ENCODE measurements around the gene PTPRE.

PTPRE gene

GRCh38 chr10:127915324-127915723, 8.4 kb downstream of the PTPRE start:
- no peak overlapping the region for H3K4me3 ChIP-seq (ENCODE audit: insufficient read depth, low read depth, low read length)
- no peaks in the 10 kb centered on the region for H3K27me3 ChIP-seq (ENCODE audit: control insufficient read depth, insufficient read depth, low read length, poor library complexity, severe bottlenecking)
- H3K36me3 ChIP-seq (ENCODE audit: control insufficient read depth, insufficient read depth, low read length), result no peaks in the 10 kb centered on the region
- H3K9me3 ChIP-seq (ENCODE audit: control insufficient read depth, low read length), result no peaks in the 10 kb centered on the region
- H3K4me1 ChIP-seq (ENCODE audit: control insufficient read depth, insufficient read depth, low read length), result peaks cover 5% of the 10 kb centered on the region
- WGBS, 2 experiments, result 93 to 94% methylated on average over 4 of the region's 4 CpGs
- no peak overlapping the region for H3K27ac ChIP-seq (ENCODE audit: insufficient read depth, low read depth, low read length, poor library complexity, severe bottlenecking)

GRCh38 chr10:127916826-127917225, 9.9 kb downstream of the PTPRE start:
- Histone ChIP-seq H3K27ac (ENCODE audit: insufficient read depth, low read depth, low read length, poor library complexity, severe bottlenecking) (no peak overlapping the region), H3K36me3 (ENCODE audit: control insufficient read depth, insufficient read depth, low read length) (no peaks in the 10 kb centered on the region), H3K4me1 (ENCODE audit: control insufficient read depth, insufficient read depth, low read length) (peaks cover 5% of the 10 kb centered on the region), H3K27me3 (ENCODE audit: control insufficient read depth, insufficient read depth, low read length, poor library complexity, severe bottlenecking) (no peaks in the 10 kb centered on the region), H3K9me3 (ENCODE audit: control insufficient read depth, low read length) (no peaks in the 10 kb centered on the region), H3K4me3 (ENCODE audit: insufficient read depth, low read depth, low read length) (no peak overlapping the region)
- 91 to 92% methylated on average over 9 of the region's 9 CpGs for WGBS, 2 experiments

GRCh38 chr10:127918572-127918971, 11.7 kb downstream of the PTPRE start:
- no peaks in the 10 kb centered on the region for H3K9me3 ChIP-seq (ENCODE audit: control insufficient read depth, low read length)
- no peak overlapping the region for H3K4me3 ChIP-seq (ENCODE audit: insufficient read depth, low read depth, low read length)
- H3K36me3 ChIP-seq (ENCODE audit: control insufficient read depth, insufficient read depth, low read length), result no peaks in the 10 kb centered on the region
- WGBS, 2 experiments, result 93 to 99% methylated on average over 5 of the region's 5 CpGs
- peaks cover 5% of the 10 kb centered on the region for H3K4me1 ChIP-seq (ENCODE audit: control insufficient read depth, insufficient read depth, low read length)
- H3K27me3 ChIP-seq (ENCODE audit: control insufficient read depth, insufficient read depth, low read length, poor library complexity, severe bottlenecking), result no peaks in the 10 kb centered on the region
- H3K27ac ChIP-seq (ENCODE audit: insufficient read depth, low read depth, low read length, poor library complexity, severe bottlenecking), result no peak overlapping the region

DNA sequence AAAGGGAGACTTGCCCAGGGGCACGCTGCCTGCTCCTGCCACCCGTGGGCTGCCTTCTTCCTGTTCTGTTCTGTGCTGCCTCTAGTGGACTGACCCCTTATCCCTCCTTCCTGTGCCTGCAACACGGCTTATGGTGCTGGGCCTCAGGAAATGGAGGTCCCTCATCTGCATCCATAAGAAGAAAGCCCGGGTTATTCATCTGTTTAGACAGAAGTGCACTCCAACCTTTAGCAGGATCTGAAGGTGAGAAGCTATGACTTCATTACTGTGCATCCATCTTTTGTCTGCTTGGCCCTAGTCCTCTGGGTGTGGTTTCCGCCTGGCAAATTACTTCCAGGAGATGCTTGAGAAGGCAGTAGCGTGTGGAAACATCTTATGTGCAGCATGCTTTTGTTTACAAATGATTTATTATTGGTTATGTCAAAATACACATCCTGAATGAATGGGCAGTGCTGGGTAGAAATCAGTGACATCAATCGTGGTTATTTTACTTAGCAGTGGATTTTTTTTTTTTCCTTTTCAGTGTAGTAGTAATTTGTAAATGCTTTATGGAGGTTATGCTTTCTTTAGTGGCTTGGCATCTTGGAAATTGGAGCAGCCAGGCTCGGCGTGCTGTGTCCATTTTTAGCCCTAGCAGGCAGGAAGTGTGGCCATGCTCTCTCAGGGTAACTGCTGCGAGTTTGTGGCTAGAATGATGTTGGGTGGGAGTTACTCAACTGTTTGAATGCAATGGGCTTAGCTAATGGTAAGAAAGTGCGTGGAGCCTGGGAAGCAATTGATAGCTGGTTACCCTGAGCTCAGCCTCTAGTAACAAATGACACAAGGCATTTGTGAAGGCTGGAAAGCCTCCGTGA, 12.7 kb downstream of the PTPRE start:
- WGBS, 2 experiments, result 84 to 87% methylated on average over 12 of the region's 12 CpGs

GRCh38 chr10:127920306-127921074, 13.6 kb downstream of the PTPRE start:
- Histone ChIP-seq H3K9me3 (ENCODE audit: control insufficient read depth, low read length) (no peaks in the 10 kb centered on the region), H3K4me1 (ENCODE audit: control insufficient read depth, insufficient read depth, low read length) (no peaks in the 10 kb centered on the region), H3K36me3 (ENCODE audit: control insufficient read depth, insufficient read depth, low read length) (no peaks in the 10 kb centered on the region), H3K4me3 (ENCODE audit: insufficient read depth, low read depth, low read length) (no peak overlapping the region), H3K27me3 (ENCODE audit: control insufficient read depth, insufficient read depth, low read length, poor library complexity, severe bottlenecking) (no peaks in the 10 kb centered on the region), H3K27ac (ENCODE audit: insufficient read depth, low read depth, low read length, poor library complexity, severe bottlenecking) (no peak overlapping the region)
- WGBS, 2 experiments, result 84 to 85% methylated on average over 11 of the region's 11 CpGs

More for the DNA sequence above, 12.7 kb downstream of the PTPRE start:
- Histone ChIP-seq H3K27me3 (ENCODE audit: control insufficient read depth, insufficient read depth, low read length, poor library complexity, severe bottlenecking) (no peaks in the 10 kb centered on the region), H3K4me1 (ENCODE audit: control insufficient read depth, insufficient read depth, low read length) (peaks cover under 1% of the 10 kb centered on the region), H3K9me3 (ENCODE audit: control insufficient read depth, low read length) (no peaks in the 10 kb centered on the region), H3K4me3 (ENCODE audit: insufficient read depth, low read depth, low read length) (no peak overlapping the region), H3K27ac (ENCODE audit: insufficient read depth, low read depth, low read length, poor library complexity, severe bottlenecking) (no peak overlapping the region), H3K36me3 (ENCODE audit: control insufficient read depth, insufficient read depth, low read length) (no peaks in the 10 kb centered on the region)

DNA sequence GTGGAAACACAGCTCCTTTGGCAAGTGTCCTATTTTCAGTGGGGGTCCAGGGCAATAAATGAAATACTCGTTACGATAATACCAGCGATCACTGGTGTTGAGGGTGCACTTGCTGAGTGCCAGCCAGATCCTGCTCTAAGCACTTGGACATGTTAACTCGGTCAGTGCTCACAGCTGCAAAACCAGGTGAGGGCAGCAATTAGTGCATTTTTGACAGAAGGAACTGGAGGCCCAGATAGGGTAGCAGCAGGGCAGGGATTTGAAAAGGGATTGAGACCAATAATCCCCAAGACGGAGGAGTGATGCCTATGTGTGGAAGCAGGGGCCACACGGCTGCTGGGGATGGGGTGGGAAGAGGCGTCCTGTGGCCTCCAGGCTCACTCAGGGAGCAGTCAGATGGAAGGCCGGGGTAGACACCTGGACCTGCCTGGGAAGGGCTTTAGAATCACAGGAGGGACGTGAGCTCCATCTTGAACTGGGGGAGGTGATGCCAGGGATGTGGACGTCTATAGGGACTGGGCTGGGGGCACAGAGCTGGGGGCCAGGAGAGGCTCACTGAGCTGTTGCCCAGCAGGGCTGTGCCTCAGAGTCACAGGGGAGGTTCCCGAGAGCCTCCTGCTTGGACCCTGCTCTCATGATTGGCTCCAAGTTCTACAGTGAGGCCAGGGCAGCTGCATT, 14.3 kb downstream of the PTPRE start:
- no peaks in the 10 kb centered on the region for H3K27me3 ChIP-seq (ENCODE audit: control insufficient read depth, insufficient read depth, low read length, poor library complexity, severe bottlenecking)
- no peaks in the 10 kb centered on the region for H3K9me3 ChIP-seq (ENCODE audit: control insufficient read depth, low read length)
- 93 to 94% methylated on average over 11 of the region's 11 CpGs for WGBS, 2 experiments
- no peak overlapping the region for H3K27ac ChIP-seq (ENCODE audit: insufficient read depth, low read depth, low read length, poor library complexity, severe bottlenecking)
- no peak overlapping the region for H3K4me3 ChIP-seq (ENCODE audit: insufficient read depth, low read depth, low read length)
- no peaks in the 10 kb centered on the region for H3K4me1 ChIP-seq (ENCODE audit: control insufficient read depth, insufficient read depth, low read length)
- no peaks in the 10 kb centered on the region for H3K36me3 ChIP-seq (ENCODE audit: control insufficient read depth, insufficient read depth, low read length)

DNA sequence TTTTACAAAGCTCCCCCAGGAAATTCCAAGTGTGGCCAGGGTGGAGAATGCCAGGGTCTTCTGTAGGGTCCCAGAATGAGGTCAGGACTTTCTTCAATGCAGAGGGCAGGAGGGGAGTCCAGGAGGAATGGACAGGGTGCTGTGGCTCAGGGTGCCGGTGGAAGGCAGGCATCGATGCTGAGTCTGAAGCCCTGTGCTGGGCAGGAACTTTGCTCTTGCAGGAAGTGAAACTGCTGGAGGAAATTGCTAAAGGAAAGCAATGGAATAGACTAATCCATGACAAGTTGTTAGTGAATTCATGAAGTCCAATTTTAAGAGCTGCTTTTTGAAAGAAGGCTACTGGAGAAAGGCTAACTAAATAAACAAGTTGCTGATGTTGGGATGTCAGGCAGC, 14.8 kb downstream of the PTPRE start:
- WGBS, 2 experiments, result 95 to 98% methylated on average over 2 of the region's 2 CpGs
- Histone ChIP-seq H3K4me1 (ENCODE audit: control insufficient read depth, insufficient read depth, low read length) (no peaks in the 10 kb centered on the region), H3K9me3 (ENCODE audit: control insufficient read depth, low read length) (no peaks in the 10 kb centered on the region), H3K4me3 (ENCODE audit: insufficient read depth, low read depth, low read length) (no peak overlapping the region), H3K27me3 (ENCODE audit: control insufficient read depth, insufficient read depth, low read length, poor library complexity, severe bottlenecking) (no peaks in the 10 kb centered on the region), H3K36me3 (ENCODE audit: control insufficient read depth, insufficient read depth, low read length) (no peaks in the 10 kb centered on the region), H3K27ac (ENCODE audit: insufficient read depth, low read depth, low read length, poor library complexity, severe bottlenecking) (no peak overlapping the region)

GRCh38 chr10:127922206-127922605, 15.3 kb downstream of the PTPRE start:
- Histone ChIP-seq H3K36me3 (ENCODE audit: control insufficient read depth, insufficient read depth, low read length) (no peaks in the 10 kb centered on the region), H3K27ac (ENCODE audit: insufficient read depth, low read depth, low read length, poor library complexity, severe bottlenecking) (no peak overlapping the region), H3K4me3 (ENCODE audit: insufficient read depth, low read depth, low read length) (no peak overlapping the region), H3K4me1 (ENCODE audit: control insufficient read depth, insufficient read depth, low read length) (no peaks in the 10 kb centered on the region), H3K27me3 (ENCODE audit: control insufficient read depth, insufficient read depth, low read length, poor library complexity, severe bottlenecking) (no peaks in the 10 kb centered on the region), H3K9me3 (ENCODE audit: control insufficient read depth, low read length) (no peaks in the 10 kb centered on the region)
- 96% methylated on average over 9 of the region's 9 CpGs for WGBS, 2 experiments

GRCh38 chr10:127922675-127923366, 15.9 kb downstream of the PTPRE start:
- 93% methylated on average over 12 of the region's 12 CpGs for WGBS, 2 experiments

More at GRCh38 chr10:127922675-127923366, 15.9 kb downstream of the PTPRE start:
- Histone ChIP-seq H3K27ac (ENCODE audit: insufficient read depth, low read depth, low read length, poor library complexity, severe bottlenecking) (no peak overlapping the region), H3K36me3 (ENCODE audit: control insufficient read depth, insufficient read depth, low read length) (no peaks in the 10 kb centered on the region), H3K4me1 (ENCODE audit: control insufficient read depth, insufficient read depth, low read length) (no peaks in the 10 kb centered on the region), H3K27me3 (ENCODE audit: control insufficient read depth, insufficient read depth, low read length, poor library complexity, severe bottlenecking) (no peaks in the 10 kb centered on the region), H3K4me3 (ENCODE audit: insufficient read depth, low read depth, low read length) (no peak overlapping the region), H3K9me3 (ENCODE audit: control insufficient read depth, low read length) (no peaks in the 10 kb centered on the region)

All from ectodermal cell (in vitro differentiated cells).